ENCODE data around the gene COL4A6. TPM values are rescaled to one million over a fixed set of nuclear protein-coding genes. Genes with fewer than 3 reads are reported as not detected.

The COL4A6 gene
- total RNA-seq, 1 donor from 2014 or later: 9.1 TPM

GRCh38 chrX:108131471-108131870 lies 306.8 kb downstream of the COL4A6 start:
- ATAC-seq (peak; percentile 46), DNase-seq (no peak)

GRCh38 chrX:108130889-108131288 lies 307.3 kb downstream of the COL4A6 start:
- ATAC-seq (no peak), DNase-seq (no peak)
- intact Hi-C loops (cut with micrococcal nuclease): no loop called here

More at GRCh38 chrX:108131471-108131870, 306.8 kb downstream of the COL4A6 start:
- intact Hi-C loops (cut with micrococcal nuclease): no loop called here

- intact Hi-C loops (cut with micrococcal nuclease): no loop called here
- no peak for DNase-seq
- ATAC-seq: no peak
Observed at GRCh38 chrX:108127152-108127551, 311.1 kb downstream of the COL4A6 start.

GRCh38 chrX:108126661-108127060 lies 311.6 kb downstream of the COL4A6 start:
- DNase-seq (no peak), ATAC-seq (no peak)
- intact Hi-C loops (cut with micrococcal nuclease): no loop called here

GRCh38 chrX:108123591-108124366 lies 314.4 kb downstream of the COL4A6 start:
- intact Hi-C loops (cut with micrococcal nuclease): no loop called here
- peak; percentile 46 for DNase-seq
- ATAC-seq: peak; percentile 90

GRCh38 chrX:108122748-108123147 lies 315.5 kb downstream of the COL4A6 start:
- intact Hi-C loops (cut with micrococcal nuclease): no loop called here
- ATAC-seq (peak; percentile 30), DNase-seq (no peak)

- peak; percentile 85 for ATAC-seq
- DNase-seq: no peak
- intact Hi-C loops (cut with micrococcal nuclease): no loop called here
Observed at GRCh38 chrX:108121291-108121690, 316.9 kb downstream of the COL4A6 start.

GRCh38 chrX:108117988-108118387 lies 320.2 kb downstream of the COL4A6 start:
- DNase-seq (no peak), ATAC-seq (peak; percentile 25)
- intact Hi-C loops (cut with micrococcal nuclease): no loop called here

- no peak for DNase-seq
- no peak for ATAC-seq
- intact Hi-C loops (cut with micrococcal nuclease): no loop called here
Observed at GRCh38 chrX:108114541-108114940, 323.7 kb downstream of the COL4A6 start.

Other genes starting within 250 kb of the COL4A6 start
- gene COL4A5, start 1.4 kb upstream of the COL4A6 start, total RNA-seq: 7.3 TPM

All from left ventricle myocardium superior (tissue), 1 donor.